Measurements from ENCODE around the gene CGRRF1. TPM values are rescaled to one million over a fixed set of nuclear protein-coding genes. Genes with fewer than 3 reads are reported as not detected.

The CGRRF1 gene
- total and polyA plus RNA-seq, 5 donors from 2014 or later = 27.7 to 45.6 (median 31.5) TPM

- Histone ChIP-seq H3K27ac (ENCODE audit: insufficient read depth, low read length, poor library complexity, severe bottlenecking) (peak overlapping the region; percentile 62), H3K9me3 (ENCODE audit: control insufficient read depth in 2 of 2, low read length in 2 of 2) (no peaks in the 10 kb centered on the region), H3K4me3 (ENCODE audit: low read depth, low read length) (peak overlapping the region; percentile 8), H3K36me3 (ENCODE audit: control insufficient read depth, insufficient read depth, low read length) (peaks cover 34% of the 10 kb centered on the region), H3K27me3 (ENCODE audit: control insufficient read depth, insufficient read depth, low read length) (no peaks in the 10 kb centered on the region), H3K4me1 (ENCODE audit: control insufficient read depth, insufficient read depth, low read length, poor library complexity, severe bottlenecking) (peaks cover 35% of the 10 kb centered on the region)
- Mint-ChIP-seq H3K4me1 (peaks cover 39 to 67% (median 54%) of the 10 kb centered on the region in 4 donors), H3K9me3 (peaks cover 0 to 1% (median 0%) of the 10 kb centered on the region in 7 donors), H3K27me3 (peaks cover 4% of the 10 kb centered on the region), H3K36me3 (peaks cover 14% of the 10 kb centered on the region), H3K27ac (peak overlapping the region; percentile 0 to 58 (median 26)), H3K4me3 (peak overlapping the region in 3 of 4 donors; percentile 10 to 94 (median 40))
- no peak for DNase-seq
- no peak for ATAC-seq (ENCODE audit: low read depth in 2 of 2)
These were observed 25.9 kb upstream of the CGRRF1 start for GRCh38 chr14:54483846-54484245.

GRCh38 chr14:54486685-54487084, 23.0 kb upstream of the CGRRF1 start:
- Histone ChIP-seq H3K4me1 (ENCODE audit: control insufficient read depth, insufficient read depth, low read length, poor library complexity, severe bottlenecking) (peaks cover 46% of the 10 kb centered on the region), H3K27ac (ENCODE audit: insufficient read depth, low read length, poor library complexity, severe bottlenecking) (peak overlapping the region; percentile 25), H3K36me3 (ENCODE audit: control insufficient read depth, insufficient read depth, low read length) (peaks cover 13% of the 10 kb centered on the region), H3K27me3 (ENCODE audit: control insufficient read depth, insufficient read depth, low read length) (no peaks in the 10 kb centered on the region), H3K9me3 (ENCODE audit: control insufficient read depth in 2 of 2, low read length in 2 of 2) (no peaks in the 10 kb centered on the region), H3K4me3 (ENCODE audit: low read depth, low read length) (peak overlapping the region; percentile 61)
- Mint-ChIP-seq H3K4me1 (peaks cover 49 to 80% (median 66%) of the 10 kb centered on the region in 4 donors), H3K27ac (peak overlapping the region; percentile 52 to 97 (median 89)), H3K9me3 (peaks cover 0 to 3% (median 0%) of the 10 kb centered on the region in 7 donors), H3K27me3 (peaks cover 4% of the 10 kb centered on the region), H3K4me3 (peak overlapping the region; percentile 92 to 97 (median 93)), H3K36me3 (peaks cover 13% of the 10 kb centered on the region)
- no peak for ATAC-seq (ENCODE audit: low read depth in 2 of 2)
- DNase-seq = peak in 1 of 3 donors; percentile 63

- Mint-ChIP-seq H3K36me3 (peaks cover 6% of the 10 kb centered on the region), H3K4me3 (peak overlapping the region; percentile 92 to 97 (median 93)), H3K9me3 (peaks cover 0 to 3% (median 0%) of the 10 kb centered on the region in 7 donors), H3K27me3 (peaks cover 4% of the 10 kb centered on the region), H3K27ac (peak overlapping the region; percentile 94 to 99 (median 97)), H3K4me1 (peaks cover 45 to 73% (median 61%) of the 10 kb centered on the region in 4 donors)
- Histone ChIP-seq H3K27me3 (ENCODE audit: control insufficient read depth, insufficient read depth, low read length) (no peaks in the 10 kb centered on the region), H3K4me1 (ENCODE audit: control insufficient read depth, insufficient read depth, low read length, poor library complexity, severe bottlenecking) (peaks cover 46% of the 10 kb centered on the region), H3K4me3 (ENCODE audit: low read depth, low read length) (peak overlapping the region; percentile 86), H3K27ac (ENCODE audit: insufficient read depth, low read length, poor library complexity, severe bottlenecking) (peak overlapping the region; percentile 85), H3K36me3 (ENCODE audit: control insufficient read depth, insufficient read depth, low read length) (peaks cover 4% of the 10 kb centered on the region), H3K9me3 (ENCODE audit: control insufficient read depth in 2 of 2, low read length in 2 of 2) (no peaks in the 10 kb centered on the region)
- ATAC-seq (ENCODE audit: low read depth in 2 of 2) = no peak
- DNase-seq = no peak
These were observed 21.9 kb upstream of the CGRRF1 start for GRCh38 chr14:54487771-54488170.

GRCh38 chr14:54488318-54488645, 21.4 kb upstream of the CGRRF1 start:
- peaks cover 46% of the 10 kb centered on the region for H3K4me1 ChIP-seq (ENCODE audit: control insufficient read depth, insufficient read depth, low read length, poor library complexity, severe bottlenecking)
- ATAC-seq (ENCODE audit: low read depth in 2 of 2) = no peak
- no peaks in the 10 kb centered on the region for H3K27me3 ChIP-seq (ENCODE audit: control insufficient read depth, insufficient read depth, low read length)
- DNase-seq = no peak
- peaks cover 45 to 68% (median 56%) of the 10 kb centered on the region in 4 donors for H3K4me1 Mint-ChIP-seq
- peaks cover 0 to 3% (median 0%) of the 10 kb centered on the region in 7 donors for H3K9me3 Mint-ChIP-seq
- peak overlapping the region; percentile 86 for H3K4me3 ChIP-seq (ENCODE audit: low read depth, low read length)
- H3K36me3 Mint-ChIP-seq = peaks cover 3% of the 10 kb centered on the region
- H3K4me3 Mint-ChIP-seq = peak overlapping the region; percentile 92 to 97 (median 93)
- no peaks in the 10 kb centered on the region for H3K9me3 ChIP-seq (ENCODE audit: control insufficient read depth in 2 of 2, low read length in 2 of 2)
- peak overlapping the region; percentile 85 for H3K27ac ChIP-seq (ENCODE audit: insufficient read depth, low read length, poor library complexity, severe bottlenecking)
- H3K27ac Mint-ChIP-seq = peak overlapping the region; percentile 94 to 99 (median 97)
- no peaks in the 10 kb centered on the region for H3K36me3 ChIP-seq (ENCODE audit: control insufficient read depth, insufficient read depth, low read length)
- peaks cover 4% of the 10 kb centered on the region for H3K27me3 Mint-ChIP-seq

- Histone ChIP-seq H3K27ac (ENCODE audit: insufficient read depth, low read length, poor library complexity, severe bottlenecking) (peak within 1 kb of the TSS; percentile 85), H3K4me1 (ENCODE audit: control insufficient read depth, insufficient read depth, low read length, poor library complexity, severe bottlenecking) (peaks cover 46% of the 10 kb centered on the region), H3K36me3 (ENCODE audit: control insufficient read depth, insufficient read depth, low read length) (no peaks in the 10 kb centered on the region), H3K27me3 (ENCODE audit: control insufficient read depth, insufficient read depth, low read length) (no peaks in the 10 kb centered on the region), H3K4me3 (ENCODE audit: low read depth, low read length) (peak within 1 kb of the TSS; percentile 89), H3K9me3 (ENCODE audit: control insufficient read depth in 2 of 2, low read length in 2 of 2) (no peaks in the 10 kb centered on the region)
- H3K27me3 Mint-ChIP-seq = peaks cover 4% of the 10 kb centered on the region
- H3K9me3 Mint-ChIP-seq = peaks cover 0 to 3% (median 0%) of the 10 kb centered on the region in 7 donors
- DNase-seq (peak; percentile 84 to 95 (median 88)), ATAC-seq (ENCODE audit: low read depth in 2 of 2) (peak; percentile 96 to 97)
- H3K36me3 Mint-ChIP-seq = peaks cover 3% of the 10 kb centered on the region
- H3K27ac Mint-ChIP-seq = peak within 1 kb of the TSS; percentile 96 to 99 (median 97)
- H3K4me1 Mint-ChIP-seq = peaks cover 41 to 63% (median 51%) of the 10 kb centered on the region in 4 donors
- H3K4me3 Mint-ChIP-seq = peak within 1 kb of the TSS; percentile 92 to 97 (median 93)
These were observed 20.9 kb upstream of the CGRRF1 start, which contains the start of gene GMFB for GRCh38 chr14:54488646-54489317. TSS of gene GMFB (minus strand) at chr14:54488980. CDS start at chr14:54488927, 53 bp downstream.

GRCh38 chr14:54489318-54489683, 20.4 kb upstream of the CGRRF1 start:
- ATAC-seq (ENCODE audit: low read depth in 2 of 2) = no peak
- no peak for DNase-seq
- Histone ChIP-seq H3K27me3 (ENCODE audit: control insufficient read depth, insufficient read depth, low read length) (no peaks in the 10 kb centered on the region), H3K4me3 (ENCODE audit: low read depth, low read length) (peak overlapping the region; percentile 89), H3K27ac (ENCODE audit: insufficient read depth, low read length, poor library complexity, severe bottlenecking) (peak overlapping the region; percentile 85), H3K36me3 (ENCODE audit: control insufficient read depth, insufficient read depth, low read length) (no peaks in the 10 kb centered on the region), H3K4me1 (ENCODE audit: control insufficient read depth, insufficient read depth, low read length, poor library complexity, severe bottlenecking) (peaks cover 46% of the 10 kb centered on the region), H3K9me3 (ENCODE audit: control insufficient read depth in 2 of 2, low read length in 2 of 2) (no peaks in the 10 kb centered on the region)
- Mint-ChIP-seq H3K27ac (peak overlapping the region; percentile 96 to 97 (median 97)), H3K27me3 (peaks cover 4% of the 10 kb centered on the region), H3K4me1 (peaks cover 38 to 59% (median 46%) of the 10 kb centered on the region in 4 donors), H3K4me3 (peak overlapping the region; percentile 92 to 94 (median 92)), H3K36me3 (peaks cover 3% of the 10 kb centered on the region), H3K9me3 (peaks cover 0 to 3% (median 0%) of the 10 kb centered on the region in 7 donors)

GRCh38 chr14:54489731-54490444, 19.8 kb upstream of the CGRRF1 start:
- Mint-ChIP-seq H3K4me1 (peaks cover 32 to 53% (median 40%) of the 10 kb centered on the region in 4 donors), H3K27me3 (peaks cover 4% of the 10 kb centered on the region), H3K27ac (peak overlapping the region; percentile 96 to 97 (median 97)), H3K9me3 (peaks cover 0 to 3% (median 0%) of the 10 kb centered on the region in 7 donors), H3K4me3 (peak overlapping the region; percentile 92 to 94 (median 92)), H3K36me3 (peaks cover 3% of the 10 kb centered on the region)
- Histone ChIP-seq H3K4me3 (ENCODE audit: low read depth, low read length) (peak overlapping the region; percentile 89), H3K4me1 (ENCODE audit: control insufficient read depth, insufficient read depth, low read length, poor library complexity, severe bottlenecking) (peaks cover 44% of the 10 kb centered on the region), H3K27me3 (ENCODE audit: control insufficient read depth, insufficient read depth, low read length) (no peaks in the 10 kb centered on the region), H3K27ac (ENCODE audit: insufficient read depth, low read length, poor library complexity, severe bottlenecking) (peak overlapping the region; percentile 85), H3K9me3 (ENCODE audit: control insufficient read depth in 2 of 2, low read length in 2 of 2) (no peaks in the 10 kb centered on the region), H3K36me3 (ENCODE audit: control insufficient read depth, insufficient read depth, low read length) (no peaks in the 10 kb centered on the region)
- DNase-seq = no peak
- ATAC-seq (ENCODE audit: low read depth in 2 of 2) = no peak
